Right forelimb (tissue), 1 donor: ENCODE data around the gene PRRG2.

Experiments used
- DNase-seq: peaks from one replicate; pipeline ENCODE4 v3.0.0-alpha.2; 2018

PRRG2 gene

DNA sequence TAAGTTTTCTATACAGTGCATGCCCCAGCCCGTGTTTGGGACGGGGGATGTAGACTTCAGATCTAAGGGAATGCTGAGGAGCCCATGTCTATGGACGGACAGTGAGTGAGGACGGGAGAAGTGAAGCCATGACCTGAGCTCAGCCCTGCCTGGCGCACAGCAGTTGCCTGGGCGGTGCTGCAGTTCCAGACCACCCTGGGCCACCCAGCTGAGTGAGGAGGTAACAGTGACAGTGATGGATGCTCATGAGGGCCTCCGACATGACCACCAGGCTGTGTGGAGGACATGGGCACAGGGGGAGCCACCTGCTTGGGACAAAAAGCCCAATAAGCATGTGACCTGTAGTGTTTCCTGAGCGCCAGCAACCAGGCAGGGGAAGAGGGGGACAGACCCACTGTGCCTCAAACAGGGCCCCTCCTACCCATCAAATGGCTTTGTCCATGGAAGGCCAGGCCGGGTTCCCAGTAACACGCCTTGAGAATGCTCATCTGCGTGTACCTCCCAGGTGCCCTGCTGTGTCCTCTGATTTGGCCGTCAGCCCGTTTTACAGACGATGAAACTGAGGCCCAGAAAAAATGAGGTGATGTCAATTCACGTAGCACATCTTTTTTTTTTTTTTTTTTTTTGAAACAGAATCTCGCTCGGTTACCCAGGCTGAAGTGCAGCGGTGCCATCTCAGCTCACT, 23.3 kb upstream of the PRRG2 start:
- no peak for DNase-seq

DNA sequence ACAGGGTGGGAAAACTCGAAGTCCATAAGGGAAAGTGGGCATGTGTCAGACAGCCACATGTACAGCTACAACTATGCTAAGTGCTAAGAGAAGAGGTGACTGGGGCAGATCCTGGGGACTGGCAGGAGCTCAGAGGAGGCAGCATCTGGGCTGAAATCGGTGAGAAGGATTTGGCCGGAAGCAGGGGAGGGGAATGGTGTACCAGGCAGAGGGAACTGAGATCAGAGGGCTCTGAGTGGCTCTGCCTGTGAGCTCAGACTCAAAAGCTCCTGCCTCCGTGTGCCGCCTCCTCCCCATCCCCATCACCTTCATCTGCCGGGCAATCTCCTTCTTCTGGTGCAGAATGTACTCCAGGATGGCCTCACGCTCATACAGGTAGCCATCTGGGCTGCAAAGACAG, 22.5 kb upstream of the PRRG2 start:
- DNase-seq, result no peak

DNA sequence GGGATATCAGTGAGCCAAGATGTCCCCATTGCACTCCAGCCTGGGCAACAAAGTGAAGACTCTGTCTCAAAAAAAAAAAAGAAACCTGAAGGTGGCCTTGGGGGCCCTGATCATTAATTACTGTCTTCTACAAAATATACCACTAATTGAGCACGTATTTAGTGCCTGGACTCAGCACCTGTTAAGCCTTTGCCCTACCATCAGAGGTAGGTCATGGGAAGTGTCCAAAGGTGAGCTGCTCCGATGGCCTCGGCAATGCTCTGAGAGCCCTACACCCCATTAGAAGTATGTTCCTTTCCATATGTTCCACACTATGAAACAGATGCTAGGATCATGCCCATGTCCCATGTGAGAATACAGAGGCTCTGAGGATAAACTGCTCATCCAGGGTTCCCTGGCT, 21.7 kb upstream of the PRRG2 start:
- DNase-seq, result no peak

DNA sequence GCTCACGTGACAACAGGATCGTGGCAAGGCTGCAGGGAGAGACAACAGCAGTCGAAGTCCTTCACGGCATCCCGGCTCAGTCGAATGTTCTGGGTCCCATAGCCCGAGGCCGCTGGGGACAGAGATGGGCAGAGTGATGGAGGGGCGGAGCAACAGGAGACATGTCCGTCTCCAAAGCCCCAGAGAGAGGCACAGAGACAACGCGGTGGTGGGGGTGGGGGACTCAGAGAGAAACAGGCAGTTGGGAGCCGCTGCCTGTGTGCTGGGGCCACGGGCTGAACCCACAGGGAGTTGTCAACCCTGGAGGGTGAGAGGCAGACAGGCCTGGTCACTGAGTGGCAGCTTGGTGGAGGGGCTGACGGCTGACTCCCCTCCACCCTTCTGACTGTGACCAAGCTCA, 21.2 kb upstream of the PRRG2 start:
- DNase-seq, result no peak

GRCh38 chr19:49560358-49560900, 20.7 kb upstream of the PRRG2 start:
- DNase-seq, result no peak

GRCh38 chr19:49564616-49565045, 16.5 kb upstream of the PRRG2 start:
- no peak for DNase-seq

- no peak for DNase-seq
Measured at GRCh38 chr19:49565261-49565660, 15.9 kb upstream of the PRRG2 start.

GRCh38 chr19:49566302-49566701, 14.8 kb upstream of the PRRG2 start:
- DNase-seq, result no peak

- DNase-seq, result no peak
Measured at GRCh38 chr19:49567861-49568441, 13.2 kb upstream of the PRRG2 start.

DNA sequence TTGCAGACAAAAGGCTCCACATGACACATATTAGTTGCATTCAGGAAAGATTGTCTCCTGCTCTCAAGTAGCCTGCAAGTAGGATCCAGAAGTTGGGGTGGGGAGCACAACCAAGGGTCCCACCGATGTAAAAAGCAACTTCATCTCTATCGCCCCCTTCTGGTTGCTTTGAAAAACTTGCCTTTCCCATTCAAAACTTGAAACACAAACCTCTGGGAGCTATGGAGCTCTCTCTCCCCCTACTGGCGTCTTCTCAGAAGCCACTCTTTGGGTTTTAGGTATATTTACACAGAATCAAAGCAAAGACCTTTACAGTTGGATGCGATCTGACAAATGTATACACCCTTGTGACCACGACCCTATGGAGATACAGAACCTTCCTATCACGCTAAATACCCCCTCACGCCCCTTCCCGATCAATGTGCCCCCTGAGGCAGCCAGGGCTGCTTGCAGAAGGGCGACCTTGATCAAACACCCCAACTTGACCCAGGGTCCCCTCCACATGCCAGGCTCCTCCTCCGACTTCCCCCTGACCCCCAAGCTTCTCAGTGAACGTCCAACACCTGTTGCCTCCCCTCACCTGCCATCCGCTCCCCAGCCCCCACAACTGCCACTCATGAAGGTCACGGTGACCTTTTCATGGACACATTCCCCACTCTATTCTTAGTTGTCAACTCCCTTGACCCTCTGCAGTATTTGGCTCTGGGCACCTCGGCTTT, 10.8 kb upstream of the PRRG2 start:
- peak; percentile 67 for DNase-seq

DNA sequence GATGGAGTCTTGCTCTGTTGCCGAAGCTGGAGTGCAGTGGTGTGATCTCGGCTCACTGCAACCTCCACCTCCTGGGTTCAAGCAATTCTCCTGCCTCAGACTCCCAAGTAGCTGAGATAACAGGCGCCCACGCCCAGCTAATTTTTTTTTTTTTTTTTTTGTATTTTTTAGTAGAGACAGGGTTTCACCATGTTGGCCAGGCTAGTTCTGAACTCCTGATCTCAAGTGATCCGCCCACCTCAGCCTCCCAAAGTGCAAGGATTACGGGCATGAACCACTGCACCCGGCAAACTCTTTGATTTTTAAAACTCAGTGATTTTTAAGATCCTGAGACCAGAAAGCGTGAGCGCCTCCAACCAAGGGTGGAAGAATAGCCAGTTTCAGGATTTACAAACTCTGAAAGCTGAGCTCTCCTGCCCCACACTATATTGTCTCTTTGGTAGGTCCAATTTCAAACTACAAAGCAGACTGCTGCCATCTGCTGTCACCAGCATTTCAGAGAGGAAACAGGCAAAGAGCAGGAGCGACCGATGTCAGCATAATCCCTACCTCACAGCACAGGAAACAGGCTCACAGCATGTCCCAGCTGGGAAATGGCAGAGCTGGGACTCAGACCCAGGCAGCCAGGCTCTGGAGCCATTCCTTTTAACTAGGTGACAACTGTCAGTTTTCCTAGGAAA, 10.0 kb upstream of the PRRG2 start:
- no peak for DNase-seq

- no peak for DNase-seq
Measured at GRCh38 chr19:49573009-49573408, 8.1 kb upstream of the PRRG2 start.

DNA sequence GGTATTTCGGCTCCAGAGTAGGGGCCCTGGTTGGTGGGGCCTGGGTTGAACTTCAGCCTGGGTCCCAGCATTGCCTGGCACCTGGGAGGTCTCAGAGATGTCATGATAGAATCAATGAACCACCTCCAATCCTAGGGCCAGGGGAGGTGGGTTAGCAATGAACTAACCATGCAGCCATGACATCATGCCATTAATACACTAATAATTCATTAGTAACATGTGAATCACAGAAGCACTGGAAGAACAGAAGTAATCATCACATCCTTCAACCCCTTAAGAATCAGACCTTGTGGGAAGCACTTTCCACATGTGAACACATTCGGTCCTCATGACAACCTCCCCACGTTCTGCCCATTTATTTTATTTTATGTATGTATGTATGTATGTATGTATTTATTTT, 7.7 kb upstream of the PRRG2 start:
- DNase-seq, result no peak

GRCh38 chr19:49574206-49574755, 6.8 kb upstream of the PRRG2 start:
- no peak for DNase-seq

DNA sequence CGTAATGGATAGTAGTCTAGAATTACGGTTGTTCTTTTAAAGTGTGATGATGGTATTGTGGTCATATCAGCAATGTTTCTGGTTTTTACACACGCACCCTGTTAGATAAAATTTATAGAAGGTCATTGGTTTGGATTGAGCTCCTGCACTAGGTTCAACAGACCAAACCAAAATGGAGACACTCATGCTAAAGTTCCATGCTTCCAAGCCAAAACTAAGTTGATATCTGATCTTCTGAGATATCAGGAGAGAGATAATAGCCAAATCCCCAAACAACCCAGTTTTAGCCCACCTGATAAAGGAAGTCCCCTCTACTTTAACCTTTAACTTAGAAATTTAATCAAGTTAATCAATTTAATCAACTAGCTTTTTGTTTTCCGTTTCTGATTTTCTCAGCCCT, 1.9 kb upstream of the PRRG2 start:
- DNase-seq, result no peak

DNA sequence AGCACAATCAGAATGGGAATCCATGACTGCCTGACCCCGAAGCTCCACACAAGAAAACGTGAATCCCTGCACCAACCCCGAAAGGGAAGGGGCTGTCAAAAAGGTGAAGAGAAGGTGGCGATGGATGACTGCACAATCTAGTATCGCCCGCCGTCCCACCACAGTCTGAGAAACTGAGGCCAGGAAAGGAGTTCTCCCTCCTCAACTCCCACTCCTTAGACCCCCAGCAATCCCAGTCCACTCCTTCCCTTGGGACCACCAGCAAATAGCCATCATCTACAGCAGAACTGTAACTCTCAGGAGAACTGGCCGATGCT, 1.2 kb upstream of the PRRG2 start:
- DNase-seq, result no peak

GRCh38 chr19:49580264-49581006, 681 bp upstream of the PRRG2 start, which contains the start of gene NOSIP:
Gene NOSIP, minus strand, starts transcription at chr19:49580556. Its CDS starts 19,865 bp downstream, at chr19:49560691.
- peak; percentile 97 for DNase-seq

GRCh38 chr19:49583239-49583638, 2.1 kb downstream of the PRRG2 start:
- DNase-seq, result no peak

GRCh38 chr19:49585023-49585422, 3.9 kb downstream of the PRRG2 start:
- DNase-seq, result no peak

GRCh38 chr19:49587227-49587626, 6.1 kb downstream of the PRRG2 start:
- DNase-seq, result no peak

- DNase-seq, result no peak
Measured at GRCh38 chr19:49588365-49589122, 7.4 kb downstream of the PRRG2 start.

DNA sequence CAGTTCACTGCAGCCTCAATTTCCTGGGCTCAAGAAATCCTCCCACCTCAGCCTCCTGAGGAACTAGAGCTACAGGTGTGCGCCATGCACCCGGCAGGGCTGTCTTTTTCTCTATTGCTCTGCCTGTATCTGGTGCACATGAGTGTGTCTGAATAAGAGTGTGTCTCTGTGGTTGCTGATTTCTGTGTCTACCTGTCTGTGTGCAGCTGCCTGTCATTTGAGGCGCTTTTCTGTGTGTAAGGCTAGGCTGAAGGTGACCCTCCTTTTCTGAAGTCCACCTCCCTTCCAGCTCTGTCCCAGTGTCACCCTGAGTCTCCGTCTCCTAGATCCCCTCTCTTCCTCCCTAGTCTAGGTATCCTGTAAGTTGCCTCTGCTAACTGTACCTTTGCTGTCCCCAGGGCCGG, 8.4 kb downstream of the PRRG2 start:
- peak; percentile 55 for DNase-seq
